Bronchial epithelial cell (primary cell): ENCODE measurements around the gene PTCHD1. TPM values are rescaled to one million over a fixed set of nuclear protein-coding genes. Genes with fewer than 3 reads are reported as not detected.

Experiments used
- DNase-seq: peaks from one replicate; pipeline ENCODE4 v3.0.0-alpha.2; 2010; ENCODE audit warnings: low read depth
- FAIRE-seq: peaks from 2 replicates; lab custom pipeline; 2011; peaks lifted over from hg19 to GRCh38; lab: Jason Lieb, UNC
- H3K27me3 ChIP-seq: 2 replicates; pipeline ENCODE4 v1.5.1; 2011; ENCODE audit warnings: low read length; ENCODE audit not compliant: control insufficient read depth, insufficient read depth
- H3K36me3 ChIP-seq: 2 replicates; pipeline ENCODE4 v1.5.1; 2011; ENCODE audit warnings: low read length; ENCODE audit not compliant: control insufficient read depth, insufficient read depth
- H3K4me3 ChIP-seq: 2 replicates; pipeline ENCODE4 v1.5.1; 2011; ENCODE audit warnings: mild to moderate bottlenecking, low read depth, low read length, control low read depth
- CTCF ChIP-seq: IDR thresholded peaks from 2 replicates; pipeline ENCODE4 v1.5.1; 2011; ENCODE audit warnings: mild to moderate bottlenecking, moderate library complexity, low read length, control low read depth, inconsistent platforms; ENCODE audit not compliant: insufficient read depth, severe bottlenecking
- total RNA-seq: library from RNA; depleted of rRNA; stranded (reverse); fragments of >200 nt; gene quantifications from 2 replicates; pipeline ENCODE4 v1.2.1, GENCODE V29; 2014

PTCHD1 gene
- total RNA-seq, 1 donor from 2014 or later = not detected

- no peaks in the 10 kb centered on the region for H3K36me3 ChIP-seq
- no peak for TF ChIP-seq CTCF
- FAIRE-seq (no peak), DNase-seq (no peak)
- no peaks in the 10 kb centered on the region for H3K27me3 ChIP-seq
- H3K4me3 ChIP-seq = no peak overlapping the region
Observed at GRCh38 chrX:23365541-23365940, 30.9 kb downstream of the PTCHD1 start.

- H3K27me3 ChIP-seq = no peaks in the 10 kb centered on the region
- FAIRE-seq = no peak
Observed at GRCh38 chrX:23366914-23367313, 32.3 kb downstream of the PTCHD1 start.

GRCh38 chrX:23369027-23369426 is 34.4 kb downstream of the PTCHD1 start:
- Histone ChIP-seq H3K27me3 (no peaks in the 10 kb centered on the region), H3K36me3 (no peaks in the 10 kb centered on the region), H3K4me3 (no peak overlapping the region)
- DNase-seq (no peak), FAIRE-seq (no peak)
- no peak for TF ChIP-seq CTCF

More at GRCh38 chrX:23366914-23367313, 32.3 kb downstream of the PTCHD1 start:
- Histone ChIP-seq H3K36me3 (no peaks in the 10 kb centered on the region), H3K4me3 (no peak overlapping the region)
- no peak for DNase-seq
- no peak for TF ChIP-seq CTCF

GRCh38 chrX:23372220-23372902 is 37.7 kb downstream of the PTCHD1 start:
- FAIRE-seq (peak; percentile 7), DNase-seq (no peak)
- no peaks in the 10 kb centered on the region for H3K27me3 ChIP-seq
- H3K36me3 ChIP-seq = no peaks in the 10 kb centered on the region
- no peak for TF ChIP-seq CTCF
- H3K4me3 ChIP-seq = no peak overlapping the region

- no peak overlapping the region for H3K4me3 ChIP-seq
- FAIRE-seq (no peak), DNase-seq (peak; percentile 89)
- no peaks in the 10 kb centered on the region for H3K36me3 ChIP-seq
- no peaks in the 10 kb centered on the region for H3K27me3 ChIP-seq
- TF ChIP-seq CTCF = no peak
Observed at GRCh38 chrX:23373129-23373804, 38.6 kb downstream of the PTCHD1 start.

- no peak for DNase-seq
- no peak for FAIRE-seq
- H3K4me3 ChIP-seq = no peak overlapping the region
- no peak for TF ChIP-seq CTCF
- H3K27me3 ChIP-seq = no peaks in the 10 kb centered on the region
- H3K36me3 ChIP-seq = no peaks in the 10 kb centered on the region
Observed at GRCh38 chrX:23374291-23374690, 39.6 kb downstream of the PTCHD1 start.
